CD4-positive, alpha-beta T cell treated with Interleukin-15 for 1 hour (primary cell): ENCODE results near the gene UQCR10.

Experiments used
- DNase-seq: peaks from one replicate; pipeline ENCODE4 v3.0.0-alpha.2; 2020

The UQCR10 gene

GRCh38 chr22:29799217-29799680, 32.1 kb downstream of the UQCR10 start:
- DNase-seq, result peak; percentile 75

DNA sequence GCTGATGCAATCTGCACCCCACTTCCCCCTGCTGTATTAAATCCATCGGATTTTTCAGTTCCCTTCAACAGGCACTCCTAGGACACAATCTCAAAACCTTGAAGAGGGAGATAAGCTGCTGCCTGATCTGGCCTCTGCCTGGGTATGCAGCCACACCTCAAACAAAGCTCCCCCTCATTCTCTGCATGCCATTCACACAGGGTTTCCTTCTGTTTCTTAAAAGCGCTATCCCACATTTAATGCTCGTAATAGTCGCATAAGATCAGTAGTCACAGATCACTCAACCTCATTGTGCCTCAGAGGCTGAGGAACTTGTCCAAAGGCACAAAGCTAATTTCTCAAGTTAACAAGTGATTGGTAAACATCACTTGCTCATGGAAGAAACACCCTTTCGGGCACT, 34.0 kb downstream of the UQCR10 start:
- DNase-seq, result no peak

DNA sequence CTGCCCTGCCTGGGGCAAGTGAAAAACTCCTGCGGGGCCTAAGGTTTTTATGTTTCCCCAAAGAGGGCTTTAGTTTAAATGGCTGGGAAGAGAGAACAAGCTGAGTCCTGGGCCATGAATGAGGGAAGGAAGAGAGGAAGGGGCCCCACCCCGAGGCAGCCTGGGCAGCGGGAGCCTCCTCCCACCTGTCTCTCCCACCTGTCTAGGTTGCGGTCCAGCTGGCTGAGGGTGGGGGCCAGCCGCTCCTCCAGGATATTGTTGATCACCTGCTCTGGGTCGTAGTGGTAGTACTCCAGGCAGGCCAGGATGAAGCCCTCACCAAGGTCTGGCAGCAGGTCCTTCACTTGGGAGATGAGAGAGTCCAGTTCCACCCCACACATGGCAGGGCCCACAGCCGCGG, 34.6 kb downstream of the UQCR10 start:
- no peak for DNase-seq

GRCh38 chr22:29803190-29803589, 36.0 kb downstream of the UQCR10 start:
- DNase-seq, result no peak

GRCh38 chr22:29804985-29805384, 37.8 kb downstream of the UQCR10 start:
- no peak for DNase-seq

DNA sequence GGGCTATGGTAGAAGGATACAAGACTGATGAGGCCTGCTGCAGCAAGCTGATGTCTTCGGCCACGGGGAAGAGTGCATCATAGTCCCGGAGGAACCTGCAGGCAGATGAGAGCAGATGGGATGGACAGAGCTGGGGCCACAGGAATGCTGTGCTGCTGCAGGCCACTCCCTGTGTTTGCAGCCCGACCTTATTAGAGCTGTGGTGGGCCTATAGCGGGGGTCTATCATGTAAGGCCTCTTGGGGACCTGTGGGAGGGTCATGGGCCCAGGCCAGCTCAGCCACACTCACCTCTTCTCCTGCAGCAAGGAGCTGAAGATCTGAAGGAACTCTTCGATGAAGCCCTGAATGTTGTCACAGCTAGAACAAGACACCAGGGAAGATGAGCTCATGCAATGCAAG, 39.0 kb downstream of the UQCR10 start:
- no peak for DNase-seq

GRCh38 chr22:29810216-29810615, 43.0 kb downstream of the UQCR10 start:
- DNase-seq, result no peak

GRCh38 chr22:29811377-29811776, 44.2 kb downstream of the UQCR10 start:
- DNase-seq, result no peak

DNA sequence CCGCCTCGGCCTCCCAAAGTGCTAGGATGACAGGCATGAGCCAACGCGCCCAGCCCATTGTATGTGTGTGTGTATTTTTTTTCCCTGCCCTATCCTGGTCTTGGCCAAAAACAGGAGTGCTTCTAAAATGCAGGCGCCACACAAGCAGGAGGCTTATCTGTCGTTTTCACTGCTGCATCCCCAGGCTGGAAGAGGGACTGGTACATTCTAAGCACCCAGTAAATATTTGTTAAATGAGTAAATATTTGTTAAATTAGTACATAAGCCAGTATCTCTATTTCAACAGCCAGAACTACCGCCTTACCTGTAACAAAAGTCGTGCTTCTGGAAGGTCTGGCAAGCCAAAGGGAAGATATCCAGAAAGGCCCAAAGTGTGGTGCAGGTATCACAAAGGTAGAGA, 46.0 kb downstream of the UQCR10 start:
- DNase-seq, result no peak

DNA sequence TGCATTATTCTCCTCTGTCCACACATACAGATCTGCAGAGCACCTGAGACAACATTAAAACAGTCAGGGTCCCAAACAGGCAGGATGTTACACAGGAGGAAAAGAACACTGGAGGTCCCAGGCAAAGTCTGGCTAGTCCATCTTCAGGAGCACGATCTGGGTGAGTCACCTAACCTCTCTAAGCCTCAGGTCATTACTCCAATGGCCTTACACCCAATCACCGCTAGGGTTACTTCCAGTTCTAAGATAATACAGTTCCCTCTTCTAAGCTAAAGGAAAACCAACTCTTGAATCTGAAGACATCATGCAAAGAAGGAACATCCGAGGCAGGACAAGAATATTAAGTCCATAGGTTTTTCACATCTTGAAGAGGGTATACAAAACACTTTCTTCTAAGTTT, 46.4 kb downstream of the UQCR10 start:
- no peak for DNase-seq

- no peak for DNase-seq
These were observed 46.8 kb downstream of the UQCR10 start for GRCh38 chr22:29814003-29814402.

DNA sequence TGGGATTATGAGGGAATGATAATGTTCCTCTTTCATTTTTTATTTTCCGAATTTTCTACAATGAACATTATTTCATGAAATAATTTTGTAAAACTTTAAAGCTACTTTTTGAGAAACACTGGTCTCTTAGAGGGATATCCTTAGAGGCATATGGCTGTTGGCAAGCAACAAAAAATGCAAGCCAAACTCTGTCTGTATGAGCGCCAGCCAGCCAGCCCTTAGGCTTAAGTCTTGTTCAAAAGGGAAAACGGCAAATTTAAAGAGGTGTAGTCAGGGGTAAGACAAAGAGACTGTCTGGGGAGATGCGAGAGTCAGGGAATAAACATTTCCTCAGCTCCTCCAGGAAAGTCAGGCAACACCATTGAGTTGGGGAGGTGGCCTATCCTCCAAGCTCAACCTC, 48.4 kb downstream of the UQCR10 start:
- no peak for DNase-seq

- no peak for DNase-seq
These were observed 49.0 kb downstream of the UQCR10 start for GRCh38 chr22:29816128-29816527.

DNA sequence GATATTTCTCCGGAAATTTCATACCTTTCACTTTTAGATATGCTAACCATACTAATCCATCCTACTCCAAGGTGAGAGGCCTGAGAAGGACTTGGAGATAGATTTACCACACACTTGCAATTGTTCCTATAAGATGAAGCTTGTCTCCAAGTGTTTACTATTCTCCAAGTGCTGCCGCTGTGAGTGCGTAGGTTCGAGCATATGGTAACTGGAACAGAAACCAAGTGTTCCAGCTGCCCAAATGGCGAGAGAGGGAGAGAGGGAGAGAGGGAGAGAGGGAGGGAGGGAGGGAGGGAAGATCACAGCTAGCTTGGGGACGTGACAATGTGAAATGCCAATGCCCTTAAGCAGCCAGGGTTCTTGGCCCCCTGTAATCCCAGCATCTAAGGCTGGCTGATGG, 49.4 kb downstream of the UQCR10 start:
- DNase-seq, result no peak

GRCh38 chr22:29816980-29817379, 49.8 kb downstream of the UQCR10 start:
- no peak for DNase-seq

- DNase-seq, result no peak
These were observed 50.6 kb downstream of the UQCR10 start for GRCh38 chr22:29817724-29818123.

DNA sequence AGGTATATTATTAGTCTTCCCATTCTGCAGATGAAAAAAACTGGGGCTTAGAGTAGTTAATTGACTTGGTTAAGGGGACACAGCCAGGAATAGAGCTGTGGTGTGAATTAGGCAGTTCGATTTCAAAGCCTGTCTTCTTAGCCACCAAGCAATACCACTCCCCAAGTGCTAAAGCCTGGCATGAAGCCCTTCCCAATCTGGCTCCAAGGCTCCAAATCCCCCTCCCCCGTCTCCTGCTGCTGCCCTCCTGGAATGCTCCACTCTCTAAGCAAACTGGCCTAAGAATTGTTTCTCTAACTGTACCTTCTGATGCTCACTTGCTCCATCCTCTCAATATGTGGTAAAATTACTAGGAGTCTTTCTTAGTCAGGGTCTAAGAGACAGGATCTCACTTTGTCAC, 52.3 kb downstream of the UQCR10 start:
- DNase-seq, result no peak
